ENCODE measurements around the gene METAP1. TPM values are rescaled to one million over a fixed set of nuclear protein-coding genes. Genes with fewer than 3 reads are reported as not detected.

The METAP1 gene
- total and polyA plus RNA-seq, 2 of the 8 experiments (the other 6 are each of a cell fraction or from before 2014, with no cell fraction given), result 50.6 to 85.2 TPM

GRCh38 chr4:98997166-98997565 is 1.6 kb downstream of the METAP1 start:
- ChIA-PET POLR2A (ENCODE audit: partially characterized antibody) (interaction anchor here (0.9 to 5.7 kb wide), 6 partner anchors 11 to 72 kb away, joined by 4 to 106 read pairs (median 14); partner anchors contain the start of gene EIF4E), CTCF (ENCODE audit: partially characterized antibody) (interaction anchor here (0.6 to 3.5 kb wide), 3 partner anchors 38 to 88 kb away, joined by 3 to 17 read pairs (median 4); no protein-coding TSS in a partner anchor)
- no peak overlapping the region for H2AK5ac ChIP-seq (ENCODE audit: low read depth, low read length)
- H2BK12ac ChIP-seq (ENCODE audit: low read depth, low read length), result no peak overlapping the region
- H3K4me3 ChIP-seq (ENCODE audit: extremely low read depth in 1 of 4, insufficient read depth in 2 of 4, low read depth in 3 of 4, low read length in 4 of 4), result peak overlapping the region in 3 of 4 experiments; percentile 5 to 93 (median 92); a peak in 3 of 8 replicates
- no peak overlapping the region for H3K27ac ChIP-seq (ENCODE audit: low read depth, low read length)
- no peak overlapping the region for H3K14ac ChIP-seq (ENCODE audit: insufficient read length)
- peaks cover 15 to 19% of the 10 kb centered on the region in 2 experiments for H4K20me1 ChIP-seq (replicated peaks in 1 of 2; ENCODE audit: control insufficient read depth in 1 of 2, insufficient read depth in 2 of 2, low read length in 2 of 2)
- H3K27me3 ChIP-seq (replicated peaks in 1 of 4; ENCODE audit: control insufficient read depth in 3 of 4, extremely low read depth in 1 of 4, insufficient read depth in 3 of 4, low read length in 3 of 4), result no peaks in the 10 kb centered on the region
- H3K9ac ChIP-seq (replicated peaks in 1 of 4; ENCODE audit: extremely low read depth in 1 of 4, low read depth in 3 of 4, low read length in 3 of 4), result no peak overlapping the region
- H3K79me2 ChIP-seq (ENCODE audit: control insufficient read depth in 1 of 2, insufficient read depth in 2 of 2, low read length in 2 of 2), result peaks cover 32 to 63% of the 10 kb centered on the region in 2 experiments
- H3K36me3 ChIP-seq (ENCODE audit: control insufficient read depth in 2 of 4, insufficient read depth in 4 of 4, low read length in 3 of 4), result no peaks in the 10 kb centered on the region
- H2BK15ac ChIP-seq (ENCODE audit: low read length), result no peak overlapping the region
- H2AFZ ChIP-seq (ENCODE audit: low read length), result no peak overlapping the region
- DNase-seq (ENCODE audit: low read depth in 1 of 2, low spot score in 2 of 2) (no peak), FAIRE-seq (no peak)
- H3K4me1 ChIP-seq (replicated peaks in 1 of 4; ENCODE audit: control insufficient read depth in 3 of 4, insufficient read depth in 4 of 4, low read length in 3 of 4), result peaks cover 0 to 5% (median 2%) of the 10 kb centered on the region in 4 experiments; a peak in 3 of 7 replicates
- peak overlapping the region; percentile 80 to 86; a peak in 3 of 4 replicates for H3K4me2 ChIP-seq (ENCODE audit: insufficient read depth in 1 of 2, low read depth in 2 of 2, low read length in 2 of 2)
- no peak overlapping the region for H4K91ac ChIP-seq (replicated peaks; ENCODE audit: insufficient read length, low read length)
- H3K9me3 ChIP-seq (ENCODE audit: insufficient read depth in 2 of 2, low read depth in 1 of 2, low read length in 1 of 2), result peaks cover 0 to 5% of the 10 kb centered on the region in 2 experiments; a peak in 1 of 4 replicates
- H4K5ac ChIP-seq (ENCODE audit: insufficient read length, low read depth, low read length), result no peak overlapping the region
- TF ChIP-seq EGR1 (IDR thresholded peaks at IDR 0.05; ENCODE audit: borderline replicate concordance, low read depth, low read length) (no peak), BCL11A (IDR thresholded peaks at IDR 0.05; ENCODE audit: low read depth in 2 of 2, low read length in 2 of 2) (no peak)
- H3K56ac ChIP-seq (replicated peaks; ENCODE audit: insufficient read length, low read depth, low read length), result no peak overlapping the region
- H3K79me1 ChIP-seq (ENCODE audit: low read depth, low read length), result no peaks in the 10 kb centered on the region
- H3K23me2 ChIP-seq (ENCODE audit: low read depth, low read length), result peaks cover 5% of the 10 kb centered on the region; the same call in 1 of the 2 replicates
- H2BK120ac ChIP-seq (replicated peaks; ENCODE audit: low read depth, low read length), result no peak overlapping the region
- 73% methylated on average over 6 of the region's 6 CpGs; no CpG with 5 or more reads in 1 of the 2 experiments for WGBS, 2 experiments (ENCODE audit: extremely low coverage in 1 of 2, insufficient coverage in 1 of 2, insufficient read length in 1 of 2, insufficient replicate concordance in 2 of 2, low coverage in 1 of 2, low lambda C conversion rate in 2 of 2, missing lambda C conversion rate in 1 of 2)
- H3K23ac ChIP-seq (ENCODE audit: insufficient read length), result no peak overlapping the region
- no peak overlapping the region for H3K4ac ChIP-seq (replicated peaks; ENCODE audit: insufficient read length, low read depth, low read length)
- H2BK5ac ChIP-seq (ENCODE audit: low read depth, low read length), result no peak overlapping the region
- H4K8ac ChIP-seq (ENCODE audit: extremely low read depth, insufficient read depth, low read length), result no peak overlapping the region
- no peak overlapping the region for H3K18ac ChIP-seq (ENCODE audit: extremely low read depth, low read length)
- H2BK20ac ChIP-seq (ENCODE audit: low read length), result no peak overlapping the region
